GM20000 (cell line): Measurements from ENCODE around the gene NMT1.
"Not testable (repeated sequence)": the region's sequence is repeated elsewhere in the genome, so short reads cannot be mapped to it uniquely, and the experiment has no call there.

Experiments
- DNase-seq: peaks from one replicate; pipeline ENCODE4 v3.0.0; 2012; ENCODE audit warnings: low spot score
- CTCF ChIP-seq: IDR thresholded peaks from 2 replicates; pipeline ENCODE4 v1.5.1; 2012; ENCODE audit warnings: mild to moderate bottlenecking, control low read depth; ENCODE audit errors: extremely low read depth, missing control alignments

NMT1 gene

GRCh38 chr17:45050481-45051059 is 10.5 kb upstream of the NMT1 start:
- peak; percentile 63 for DNase-seq
- TF ChIP-seq CTCF, result no peak

- DNase-seq, result peak; percentile 97
- TF ChIP-seq CTCF, result no peak
Observed at GRCh38 chr17:45051060-45051719, 9.9 kb upstream of the NMT1 start, which contains the start of gene DCAKD. DCAKD (minus strand) TSS chr17:45051632; CDS start chr17:45034885, 16,747 bp downstream.

- not testable (repeated sequence) for DNase-seq
Observed at GRCh38 chr17:45051720-45052051, 9.4 kb upstream of the NMT1 start.

- DNase-seq, result no peak
- no peak for TF ChIP-seq CTCF
Observed at GRCh38 chr17:45052052-45052772, 8.9 kb upstream of the NMT1 start.

GRCh38 chr17:45060382-45060796 is 728 bp upstream of the NMT1 start:
- no peak for DNase-seq
- TF ChIP-seq CTCF, result no peak

- TF ChIP-seq CTCF, result no peak
- no peak for DNase-seq
Observed at GRCh38 chr17:45061606-45062205, 589 bp downstream of the NMT1 start.

- no peak for TF ChIP-seq CTCF
- no peak for DNase-seq
Observed at GRCh38 chr17:45063198-45063597, 2.1 kb downstream of the NMT1 start.
